A549 (cell line): ENCODE results near the gene NNAT. TPM values are rescaled to one million over a fixed set of nuclear protein-coding genes. Genes with fewer than 3 reads are reported as not detected.
"Not testable (repeated sequence)": the region's sequence is repeated elsewhere in the genome, so short reads cannot be mapped to it uniquely, and the experiment has no call there.

Source experiments
- ATAC-seq, 2 experiments: fragments of 200-7000 bp in 1 of 2; fragments of >200 bp in 1 of 2; cut with Nextera tagmentation in 1 of 2; cut with Tn5 transposase in 1 of 2; 3 replicates each; pipeline versions ENCODE4 v1.8.0 to v1.9.1; 2018 to 2020; ENCODE audit warnings: mild to moderate bottlenecking in 1 of 2, moderate library complexity in 1 of 2
- CTCF ChIA-PET: fragments of 300-600 bp; sonication (Branson Sonifier 250); formaldehyde crosslinking; extraction: SDS; loops from one replicate; lab custom pipeline; 2021; ENCODE audit warnings: antibody characterized with exemption, inconsistent platforms; lab: Yijun Ruan, JAX
- POLR2A ChIA-PET: fragments of 350-600 bp; formaldehyde crosslinking; extraction: SDS; loops from one replicate; lab custom pipeline; 2021; ENCODE audit warnings: antibody characterized with exemption, inconsistent platforms; lab: Yijun Ruan, JAX
- DNase-seq, 2 experiments: peaks; one replicate each; pipeline versions ENCODE4 v3.0.0 to v3.0.0-alpha.2; 2011 to 2016; ENCODE audit warnings: low read depth in 1 of 2, low spot score in 1 of 2
- FAIRE-seq: peaks from 2 replicates; lab custom pipeline; 2011; peaks lifted over from hg19 to GRCh38; lab: Jason Lieb, UNC
- H3K27ac ChIP-seq, 2 experiments: fragments of >200 bp; sonication (Bioruptor Twin); formaldehyde crosslinking; 3 replicates each; pipeline ENCODE4 v1.5.1; 2016 to 2017
- H3K4me1 ChIP-seq: fragments of >200 bp; sonication (Bioruptor Twin); formaldehyde crosslinking; 3 replicates; pipeline ENCODE4 v1.6.1; 2016
- H3K4me2 ChIP-seq: fragments of >200 bp; sonication (Bioruptor Twin); formaldehyde crosslinking; 3 replicates; pipeline ENCODE4 v1.6.1; 2016
- H3K4me3 ChIP-seq: fragments of >200 bp; sonication (Bioruptor Twin); formaldehyde crosslinking; 3 replicates; pipeline ENCODE4 v1.5.1; 2016
- H3K9me3 ChIP-seq: fragments of >200 bp; sonication (Bioruptor Twin); formaldehyde crosslinking; 3 replicates; pipeline ENCODE4 v1.6.1; 2016
- BCL3 ChIP-seq: fragments of >200 bp; sonication (Bioruptor Twin); formaldehyde crosslinking; IDR thresholded peaks from 3 replicates; pipeline ENCODE4 v1.6.1; 2016
- CBX8 ChIP-seq: fragments of 200-600 bp; sonication (generic); IDR thresholded peaks from 2 replicates; pipeline ENCODE4 v1.6.1; 2016
- CEBPB ChIP-seq, 2 experiments: fragments of >200 bp in 1 of 2; sonication (Bioruptor Twin) in 1 of 2; formaldehyde crosslinking in 1 of 2; IDR thresholded peaks; 2 replicates each; pipeline ENCODE4 v1.6.1; 2012 to 2016
- CHD4 ChIP-seq: fragments of 200-600 bp; sonication (generic); IDR thresholded peaks from 2 replicates; pipeline ENCODE4 v1.6.1; 2016; ENCODE audit warnings: antibody characterized with exemption, mild to moderate bottlenecking, borderline replicate concordance
- EHF ChIP-seq: fragments of 250-450 bp; sonication (Bioruptor Pico); IDR thresholded peaks from 2 replicates; pipeline ENCODE4 v1.5.0; 2020; ENCODE audit warnings: mild to moderate bottlenecking
- FOSL2 ChIP-seq, 2 experiments: fragments of 450-650 bp in 1 of 2; fragments of >200 bp in 1 of 2; sonication (Bioruptor Twin) in 1 of 2; formaldehyde crosslinking; IDR thresholded peaks; 2 replicates each; pipeline versions ENCODE4 v1.5.0 to v1.6.1; 2016 to 2020; ENCODE audit warnings: mild to moderate bottlenecking in 1 of 2, moderate library complexity in 1 of 2
- HDAC2 ChIP-seq: fragments of 200-600 bp; sonication (generic); IDR thresholded peaks from 2 replicates; pipeline ENCODE4 v1.6.1; 2016
- HMGXB4 ChIP-seq: fragments of 250-450 bp; sonication (Bioruptor Pico); IDR thresholded peaks from 2 replicates; pipeline ENCODE4 v1.5.0; 2021; ENCODE audit warnings: mild to moderate bottlenecking, moderate library complexity, borderline replicate concordance
- HOXB13 ChIP-seq: fragments of 250-450 bp; sonication (Bioruptor Pico); IDR thresholded peaks from 2 replicates; pipeline ENCODE4 v1.5.0; 2020; ENCODE audit warnings: low read depth, mild to moderate bottlenecking, moderate library complexity
- HOXB5 ChIP-seq: fragments of 250-450 bp; sonication (Bioruptor Pico); IDR thresholded peaks from 2 replicates; pipeline ENCODE4 v1.5.0; 2020; ENCODE audit warnings: mild to moderate bottlenecking, moderate library complexity
- JUN ChIP-seq, 2 experiments: fragments of >200 bp; sonication (Bioruptor Twin); formaldehyde crosslinking; IDR thresholded peaks; 2 replicates in 1 of 2; 3 replicates in 1 of 2; pipeline ENCODE4 v1.6.1; 2016 to 2017
- KDM1A ChIP-seq: fragments of 200-600 bp; sonication (generic); IDR thresholded peaks from 2 replicates; pipeline ENCODE4 v1.6.1; 2016; ENCODE audit warnings: low read depth, mild to moderate bottlenecking
- KDM5A ChIP-seq: fragments of 200-600 bp; sonication (generic); IDR thresholded peaks from 2 replicates; pipeline ENCODE4 v1.6.1; 2016; ENCODE audit warnings: antibody characterized with exemption, mild to moderate bottlenecking
- NPAS2 ChIP-seq: fragments of 250-450 bp; sonication (Bioruptor Pico); IDR thresholded peaks from 2 replicates; pipeline ENCODE4 v1.8.0; 2022; ENCODE audit warnings: mild to moderate bottlenecking, moderate library complexity, borderline replicate concordance
- NR3C1 ChIP-seq: fragments of >200 bp; sonication (Bioruptor Twin); formaldehyde crosslinking; IDR thresholded peaks from 3 replicates; pipeline ENCODE4 v1.6.1; 2017
- PBX3 ChIP-seq: IDR thresholded peaks from 2 replicates; pipeline ENCODE4 v1.6.1; 2012
- POLR2A ChIP-seq: IDR thresholded peaks from 2 replicates; pipeline ENCODE4 v1.6.1; 2012; ENCODE audit warnings: mild to moderate bottlenecking, low read length
- RFX5 ChIP-seq: fragments of 450-650 bp; IDR thresholded peaks from 2 replicates; pipeline ENCODE4 v1.7.1; 2014; ENCODE audit warnings: antibody characterized with exemption, mild to moderate bottlenecking, moderate library complexity
- SREBF2 ChIP-seq: fragments of 450-650 bp; IDR thresholded peaks from 2 replicates; pipeline ENCODE4 v1.6.1; 2014; ENCODE audit warnings: mild to moderate bottlenecking, moderate library complexity
- TFCP2L1 ChIP-seq: fragments of 250-450 bp; sonication (Bioruptor Pico); IDR thresholded peaks from 2 replicates; pipeline ENCODE4 v1.5.0; 2021; ENCODE audit warnings: mild to moderate bottlenecking
- USF2 ChIP-seq: fragments of 450-650 bp; IDR thresholded peaks from 2 replicates; pipeline ENCODE4 v1.6.1; 2014; ENCODE audit warnings: antibody characterized with exemption
- ZC3H11A ChIP-seq: fragments of 450-650 bp; IDR thresholded peaks from 2 replicates; pipeline ENCODE4 v1.6.1; 2014; ENCODE audit warnings: antibody characterized with exemption, mild to moderate bottlenecking
- ZNF302 ChIP-seq: fragments of 250-450 bp; sonication (Bioruptor Pico); IDR thresholded peaks from 2 replicates; pipeline ENCODE4 v1.9.0; 2021; ENCODE audit warnings: inconsistent platforms, mild to moderate bottlenecking, moderate library complexity
- WGBS: methylation state at CpG from one replicate; pipeline ENCODE4 v1.1.6; 2017; ENCODE audit errors: missing lambda C conversion rate; 5-methylcytosine and 5-hydroxymethylcytosine counted together
- polyA plus RNA-seq, 4 experiments: library from polyadenylated mRNA; depleted of rRNA in 3 of 4; stranded (reverse); fragments of >200 nt; fragmentation: RNase III in 1 of 4; extraction: RNeasy Plus Mini Kit Qiagen cat#74134 plus additional on column Dnase treatment in 1 of 4; gene quantifications; 2 replicates in 3 of 4; 3 replicates in 1 of 4; pipeline ENCODE4 v1.2.3, GENCODE V29; 2011 to 2017

NNAT gene
- polyA plus RNA-seq, 2 of the 4 experiments (the other 2 are of a cell fraction): not detected

- DNase-seq: no peak
- no peak overlapping the region for H3K4me3 ChIP-seq
- ChIA-PET POLR2A (no interaction called here), CTCF (interaction anchor here (1.1 to 4.7 kb wide), 2 partner anchors 269 to 344 kb away, joined by 3 to 29 read pairs; no protein-coding TSS in a partner anchor)
- no peak for ATAC-seq
- no peak overlapping the region for H3K4me2 ChIP-seq
- peaks cover 6% of the 10 kb centered on the region; the same call in 1 of the 3 replicates for H3K4me1 ChIP-seq
- H3K27ac ChIP-seq: no peak overlapping the region
- TF ChIP-seq HOXB13 (CRISPR knock-in tag) (no peak), NPAS2 (CRISPR knock-in tag) (no peak), RFX5 (no peak), SREBF2 (no peak), KDM1A (no peak), ZC3H11A (no peak), POLR2A (no peak)
- no peak for FAIRE-seq
- no peaks in the 10 kb centered on the region for H3K9me3 ChIP-seq
- WGBS: 75% methylated on average over 4 of the region's 4 CpGs
Observed at GRCh38 chr20:37539424-37539823, 18.4 kb downstream of the NNAT start.

GRCh38 chr20:37540001-37540400, 19.0 kb downstream of the NNAT start:
- ATAC-seq (no peak), FAIRE-seq (no peak), DNase-seq (no peak)
- Histone ChIP-seq H3K4me1 (peaks cover 6% of the 10 kb centered on the region; the same call in 1 of the 3 replicates), H3K4me3 (no peak overlapping the region), H3K9me3 (no peaks in the 10 kb centered on the region), H3K4me2 (no peak overlapping the region)
- POLR2A ChIA-PET: no interaction called here
- TF ChIP-seq BCL3 (no peak), EHF (CRISPR knock-in tag) (no peak), HOXB13 (CRISPR knock-in tag) (no peak), KDM1A (no peak), POLR2A (no peak), HOXB5 (CRISPR knock-in tag) (no peak), CEBPB (IDR thresholded peaks at IDR 0.05) (no peak), ZNF302 (CRISPR knock-in tag) (no peak), SREBF2 (no peak), FOSL2 (IDR thresholded peaks at IDR 0.05) (no peak), FOSL2 (CRISPR knock-in tag; IDR thresholded peaks at IDR 0.05) (no peak), HDAC2 (no peak), KDM5A (no peak)
- TF ChIP-seq, all 56 proteins: peak for 0
- CTCF ChIA-PET: interaction anchor here (0.6 to 4.7 kb wide), 4 partner anchors 11 to 344 kb away, joined by 3 to 29 read pairs (median 3); no protein-coding TSS in a partner anchor
- WGBS: 59% methylated on average over 5 of the region's 5 CpGs
- H3K27ac ChIP-seq: no peak overlapping the region

GRCh38 chr20:37540838-37541237, 19.8 kb downstream of the NNAT start:
- CTCF ChIA-PET: interaction anchor here (0.6 to 4.7 kb wide), 7 partner anchors 7 to 345 kb away, joined by 3 to 30 read pairs (median 4); no protein-coding TSS in a partner anchor
- not testable (repeated sequence) for FAIRE-seq

GRCh38 chr20:37541326-37541725, 20.3 kb downstream of the NNAT start:
- Histone ChIP-seq H3K4me3 (no peak overlapping the region), H3K9me3 (no peaks in the 10 kb centered on the region), H3K4me2 (no peak overlapping the region), H3K4me1 (peaks cover 6% of the 10 kb centered on the region; the same call in 1 of the 3 replicates), H3K27ac (no peak overlapping the region)
- no peak for ATAC-seq
- WGBS: 91% methylated on average over 5 of the region's 5 CpGs
- no peak for DNase-seq
- ChIA-PET POLR2A (no interaction called here), CTCF (interaction anchor here (0.6 to 4.7 kb wide), 6 partner anchors 7 to 346 kb away, joined by 4 to 30 read pairs (median 6); no protein-coding TSS in a partner anchor)
- FAIRE-seq: no peak
- no peak for TF ChIP-seq FOSL2 (IDR thresholded peaks at IDR 0.05)
- no peak for TF ChIP-seq FOSL2 (CRISPR knock-in tag; IDR thresholded peaks at IDR 0.05)
- no peak for TF ChIP-seq CHD4
- TF ChIP-seq HMGXB4: no peak
- no peak for TF ChIP-seq NR3C1
- TF ChIP-seq TFCP2L1: no peak
- TF ChIP-seq JUN (IDR thresholded peaks at IDR 0.05): no peak
- no peak for TF ChIP-seq CBX8
- TF ChIP-seq POLR2A: no peak
- no peak for TF ChIP-seq PBX3
- no peak for TF ChIP-seq USF2
- no peak for TF ChIP-seq HDAC2
- no peak for TF ChIP-seq ZC3H11A
- TF ChIP-seq KDM5A: no peak

More at GRCh38 chr20:37540838-37541237, 19.8 kb downstream of the NNAT start:
- WGBS: 60% methylated on average over 1 of the region's 1 CpG
- DNase-seq, H3K9me3 ChIP-seq, H3K27ac ChIP-seq, H3K4me2 ChIP-seq, ATAC-seq, POLR2A ChIA-PET, H3K4me3 ChIP-seq, H3K4me1 ChIP-seq: not testable (repeated sequence)
